NCI-H146 treated with DMSO at 0.1 percent for 48 hours (cell line): ENCODE results near the gene LAMC3.

Source experiments
- DNase-seq: peaks from one replicate; lab custom pipeline; 2025; ENCODE audit not compliant: unreplicated experiment; lab: John Stamatoyannopoulos, UW

The LAMC3 gene

DNA sequence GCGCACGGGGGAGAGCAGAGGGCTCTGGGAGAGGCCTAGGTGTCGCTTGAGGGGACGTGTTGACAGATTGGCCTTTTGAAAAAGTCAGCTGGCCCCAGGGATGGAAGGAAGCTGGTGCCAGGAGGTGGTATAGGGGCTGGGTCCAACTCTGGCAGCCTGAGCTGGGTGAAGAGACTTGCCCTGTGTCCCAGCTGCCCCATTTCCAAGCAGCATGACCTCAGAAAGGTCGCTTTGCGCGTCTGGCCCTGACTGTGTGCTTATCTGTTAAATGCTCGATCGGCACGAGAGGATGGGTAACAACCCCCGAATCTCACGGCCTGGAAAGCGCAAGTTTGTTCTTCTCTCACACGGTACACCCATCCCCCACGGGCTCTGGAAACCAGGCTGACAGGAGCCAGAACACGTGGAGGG, 31.2 kb upstream of the LAMC3 start:
- no peak for DNase-seq

DNA sequence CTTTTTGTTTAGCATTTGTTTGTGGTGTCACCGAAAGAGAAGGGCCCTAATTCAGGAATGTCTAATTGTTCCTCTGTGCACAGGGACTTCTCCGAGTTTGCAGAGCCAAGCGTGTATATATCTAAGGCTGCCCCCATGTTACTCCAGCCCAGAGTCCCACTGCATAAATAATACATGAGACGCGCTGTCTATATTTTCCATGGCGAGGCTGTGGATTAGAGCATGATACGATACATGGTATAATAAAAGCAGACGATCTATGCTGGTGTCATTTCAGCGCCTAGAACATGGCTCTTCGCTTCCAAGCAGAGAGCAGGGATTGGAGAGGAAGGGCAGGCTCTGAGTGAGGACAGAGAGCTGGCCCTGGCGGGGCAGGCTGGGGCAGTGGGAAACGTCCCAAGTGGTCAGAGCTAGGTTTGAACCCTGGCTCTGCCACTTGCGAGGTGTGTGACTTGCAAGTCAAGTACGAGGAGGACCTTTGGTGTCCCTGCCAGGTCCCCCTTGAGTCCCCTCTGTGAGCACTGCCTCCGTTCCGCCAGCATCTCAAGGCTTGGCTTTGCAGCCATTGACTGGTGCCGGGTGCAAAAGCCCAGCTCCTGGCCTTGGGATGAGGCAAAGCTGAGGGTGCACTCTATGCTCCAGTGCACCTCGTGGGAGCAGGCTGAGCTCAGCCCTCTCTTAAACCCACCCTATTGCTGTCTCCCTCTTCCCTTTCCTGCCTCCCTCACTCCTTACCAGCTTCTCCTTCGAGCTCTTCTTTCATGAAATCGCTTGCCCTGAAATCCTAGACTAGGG, 29.2 kb upstream of the LAMC3 start:
- DNase-seq = no peak

DNA sequence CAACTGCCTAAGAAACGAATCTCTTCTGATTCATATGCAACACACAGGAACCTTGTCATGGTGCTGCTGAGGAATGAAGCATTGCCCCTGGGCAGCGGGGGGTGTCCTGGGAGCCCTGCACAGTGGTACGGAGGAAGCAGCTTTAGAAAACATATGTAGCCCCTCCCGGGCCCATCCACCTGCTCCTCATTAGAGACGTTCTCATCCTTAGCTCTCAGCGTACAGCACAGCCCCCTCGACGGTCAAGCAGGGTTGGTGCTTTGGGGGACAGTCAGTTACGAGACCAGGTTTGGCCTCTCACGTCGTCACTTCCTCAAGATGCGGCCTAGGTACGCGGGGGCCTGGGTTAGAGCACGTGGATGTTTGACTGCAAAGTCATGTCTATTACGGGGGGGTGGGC, 28.4 kb upstream of the LAMC3 start:
- no peak for DNase-seq

DNA sequence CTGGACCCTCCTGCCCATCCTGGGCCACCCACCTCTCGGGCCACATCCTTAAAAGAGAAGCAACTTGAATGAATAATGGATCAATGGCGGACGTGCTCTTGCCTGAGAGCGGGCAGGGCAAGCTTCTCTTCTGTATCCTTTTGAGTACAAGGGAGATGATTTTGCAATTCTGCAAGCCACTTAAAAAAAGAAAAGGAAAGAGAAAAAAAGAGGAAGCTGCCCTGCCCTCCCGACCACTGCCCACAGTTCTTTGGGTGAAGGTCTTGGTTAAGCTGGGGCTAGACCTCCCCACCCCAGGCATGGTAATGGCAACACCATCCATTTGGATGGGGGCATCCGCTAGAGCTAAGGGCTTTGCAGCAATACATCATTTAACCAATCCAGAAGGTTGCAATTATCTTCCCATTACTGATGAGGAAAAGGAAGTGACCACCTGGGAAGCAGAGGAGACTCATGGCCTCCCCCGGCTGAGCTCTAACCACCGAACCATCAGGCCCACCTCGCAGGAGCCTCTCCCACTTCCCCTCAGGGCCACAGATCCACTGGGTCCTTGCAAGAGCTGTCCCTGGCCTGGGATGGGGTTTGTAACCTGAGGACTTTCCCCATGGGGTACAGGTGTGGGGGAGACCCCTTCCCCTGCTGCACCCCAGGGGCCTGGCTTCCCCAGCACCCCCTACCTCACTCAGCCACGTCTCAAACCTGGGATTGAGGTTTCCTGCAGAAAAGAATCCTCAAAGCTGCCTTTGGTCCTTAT, 27.8 kb upstream of the LAMC3 start:
- DNase-seq = no peak

DNA sequence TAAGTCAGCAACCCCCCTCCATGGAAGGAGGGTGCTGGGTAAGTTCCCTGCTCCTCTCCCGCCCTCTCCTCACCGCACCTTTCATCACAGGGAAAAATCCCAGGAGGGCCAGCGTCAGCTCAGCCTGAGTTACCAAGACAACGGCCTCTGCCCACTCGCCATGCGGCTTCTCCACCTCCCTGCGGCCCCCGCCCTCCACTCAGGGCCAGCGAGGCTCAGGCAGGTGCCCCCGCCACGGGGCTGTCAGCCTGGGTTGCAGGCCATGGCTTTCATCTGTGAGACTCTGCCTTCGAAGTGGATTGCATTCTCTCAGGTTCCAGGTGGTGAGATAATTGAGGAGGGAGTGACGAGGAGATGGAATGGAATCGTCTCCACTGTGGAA, 27.2 kb upstream of the LAMC3 start:
- DNase-seq = no peak

DNA sequence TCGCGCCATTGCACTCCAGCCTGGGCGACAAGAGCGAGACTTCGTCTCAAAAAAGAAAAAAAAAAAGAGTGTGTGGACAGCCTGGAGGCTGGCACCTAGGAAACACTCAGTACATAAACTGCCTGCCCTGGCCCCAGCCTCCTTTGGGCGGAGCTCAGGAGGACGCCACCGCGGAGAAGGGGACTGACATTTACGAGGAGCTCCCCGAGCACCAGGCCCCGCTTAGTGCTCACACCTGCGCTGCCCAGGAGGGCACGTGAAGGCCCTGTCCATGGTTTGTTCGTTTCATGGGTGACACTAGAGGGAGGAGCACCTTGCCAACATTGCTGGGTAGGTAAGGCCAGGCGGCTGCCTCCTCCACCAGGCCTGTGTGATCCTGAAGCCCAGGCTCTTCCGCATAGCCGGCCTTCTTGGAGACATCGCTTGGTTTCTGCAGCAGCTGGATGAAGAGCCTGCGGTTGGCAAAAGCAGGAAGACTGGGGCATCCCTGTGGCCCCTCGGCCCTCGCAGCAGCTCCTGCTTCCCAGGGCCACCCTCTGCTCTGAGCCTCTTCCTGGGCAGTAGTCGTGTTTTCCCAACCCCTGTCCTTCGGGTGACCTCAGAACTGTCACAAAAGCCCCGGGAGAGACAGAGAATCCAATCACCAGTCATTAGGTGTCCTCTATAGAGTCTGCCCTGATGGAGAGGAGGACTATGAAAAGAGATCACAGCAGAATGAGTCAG, 26.2 kb upstream of the LAMC3 start:
- no peak for DNase-seq

DNA sequence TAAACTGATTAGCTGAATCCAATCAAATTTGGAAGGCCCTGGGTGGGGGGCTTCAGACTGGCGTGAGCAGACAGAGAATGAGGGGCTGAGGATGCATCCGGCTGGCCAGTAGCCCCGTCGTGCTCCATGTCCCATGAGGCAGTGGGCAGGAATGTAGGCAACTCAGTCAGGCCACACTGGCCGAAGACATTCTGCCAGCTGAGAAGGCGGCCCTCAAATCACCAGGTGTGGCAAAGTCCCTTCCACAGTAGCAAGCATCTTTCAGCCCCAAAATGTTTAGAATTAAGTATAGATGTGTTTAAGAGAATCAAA, 25.7 kb upstream of the LAMC3 start:
- no peak for DNase-seq

DNA sequence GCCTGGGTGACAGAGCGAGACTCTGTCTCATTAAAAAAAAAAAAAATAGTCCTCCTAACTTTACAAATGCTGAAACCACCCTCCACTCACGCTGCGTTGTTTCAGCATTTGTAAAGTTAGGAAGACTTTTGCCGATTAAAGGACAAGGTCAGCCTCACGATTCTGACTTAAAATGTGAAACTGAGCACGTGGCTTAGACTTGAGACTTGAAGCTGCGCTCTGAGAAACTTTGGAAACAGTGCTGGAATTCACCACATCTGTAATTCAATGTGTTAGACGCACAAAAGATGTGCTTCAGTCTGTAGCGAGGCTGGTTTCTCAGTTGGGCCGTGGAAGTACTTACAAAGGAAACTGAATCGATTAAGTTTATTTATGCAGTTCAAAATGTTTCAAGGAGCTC, 25.0 kb upstream of the LAMC3 start:
- DNase-seq = no peak

DNA sequence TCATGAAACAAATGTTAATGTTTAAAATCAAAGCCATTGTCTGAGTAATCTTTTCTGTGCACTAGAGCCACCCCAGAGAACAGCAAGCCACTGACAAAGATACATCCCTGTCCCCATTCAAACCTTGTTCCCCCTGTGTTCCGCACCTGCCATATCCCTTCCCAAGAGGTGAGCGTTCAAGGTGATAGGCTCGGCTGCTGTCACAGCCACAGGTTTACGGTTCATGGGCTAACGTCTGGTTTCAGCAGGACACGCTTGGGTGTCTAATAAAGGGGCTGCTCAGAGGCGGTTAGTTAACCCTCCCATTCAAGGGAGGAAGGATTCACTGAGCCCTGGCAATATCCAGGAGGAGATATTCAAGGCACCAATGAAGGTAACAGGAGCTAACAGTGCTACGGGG, 24.5 kb upstream of the LAMC3 start:
- no peak for DNase-seq

DNA sequence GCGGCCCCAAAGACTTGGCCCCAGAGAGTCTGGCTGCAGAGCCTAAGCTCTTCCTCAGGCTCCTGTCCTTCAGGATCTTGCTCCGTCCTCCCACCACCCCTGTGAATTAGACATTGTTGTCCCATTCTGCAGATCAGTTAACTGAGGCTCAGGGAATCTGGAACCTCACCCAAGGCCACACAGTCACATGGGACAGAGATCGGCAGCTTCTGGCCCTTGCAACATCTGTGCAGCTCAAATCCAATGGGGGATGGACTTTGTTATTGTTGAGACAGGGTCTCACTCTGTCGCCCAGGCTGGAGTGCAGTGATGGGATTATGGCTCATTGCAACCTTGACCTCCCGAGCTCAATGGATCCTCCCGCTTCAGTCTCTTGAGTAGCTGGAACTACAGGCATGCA, 23.9 kb upstream of the LAMC3 start:
- DNase-seq = no peak

DNA sequence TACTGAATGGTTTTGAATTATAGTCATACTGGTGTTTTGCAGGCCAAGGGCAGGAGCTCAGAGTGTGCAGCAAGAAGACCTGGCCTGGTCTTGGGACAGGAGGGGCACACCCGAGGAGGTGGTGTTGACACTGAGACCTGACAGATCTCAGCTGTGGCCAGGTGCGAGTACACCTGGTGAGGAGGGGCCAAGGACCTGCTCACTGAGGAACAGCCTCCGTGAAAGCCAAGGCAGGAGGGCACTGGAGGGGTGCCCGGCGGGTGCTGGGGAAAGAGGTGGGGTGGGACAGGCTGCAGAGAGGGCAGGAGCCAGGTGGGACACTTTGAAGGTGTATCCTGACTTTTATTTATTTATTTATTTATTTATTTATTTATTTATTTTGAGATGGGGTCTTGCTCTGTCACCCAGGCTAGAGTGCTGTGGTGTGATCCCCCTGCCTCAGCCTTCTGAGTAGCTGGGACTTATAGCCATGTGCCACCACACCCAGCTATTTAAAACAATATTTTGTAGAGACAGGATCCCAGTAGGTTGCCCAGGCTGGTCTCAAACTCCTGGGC, 23.3 kb upstream of the LAMC3 start:
- DNase-seq = no peak

DNA sequence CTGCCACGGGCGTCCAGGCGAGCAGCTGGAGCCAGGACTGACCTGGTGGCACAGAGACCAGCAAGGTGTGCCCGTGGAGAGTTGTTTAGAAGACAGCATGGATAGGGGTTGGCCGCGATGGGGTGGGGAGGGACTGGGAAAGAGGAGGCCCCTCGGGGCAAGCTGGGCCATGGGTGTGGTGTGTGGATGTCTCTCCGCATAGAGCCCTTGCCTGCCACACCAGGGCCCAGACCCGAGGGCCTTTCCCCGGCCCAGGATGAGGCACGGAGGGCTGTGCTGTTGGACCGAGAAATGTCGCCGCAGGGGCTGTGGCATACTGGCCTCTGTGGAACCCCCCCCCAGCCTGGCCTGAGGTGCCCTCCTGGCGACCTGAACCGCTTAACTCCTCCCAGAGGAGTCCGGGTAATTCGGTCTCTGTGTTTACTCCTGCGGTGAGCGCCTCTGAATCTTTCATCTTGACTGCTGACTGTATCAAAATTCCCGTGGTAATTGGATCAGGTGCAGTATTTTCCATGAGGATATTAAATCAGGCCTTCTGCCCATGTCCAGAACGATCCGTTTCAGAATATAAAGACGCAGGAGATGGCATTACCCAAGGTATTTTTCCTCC, 22.5 kb upstream of the LAMC3 start:
- no peak for DNase-seq

DNA sequence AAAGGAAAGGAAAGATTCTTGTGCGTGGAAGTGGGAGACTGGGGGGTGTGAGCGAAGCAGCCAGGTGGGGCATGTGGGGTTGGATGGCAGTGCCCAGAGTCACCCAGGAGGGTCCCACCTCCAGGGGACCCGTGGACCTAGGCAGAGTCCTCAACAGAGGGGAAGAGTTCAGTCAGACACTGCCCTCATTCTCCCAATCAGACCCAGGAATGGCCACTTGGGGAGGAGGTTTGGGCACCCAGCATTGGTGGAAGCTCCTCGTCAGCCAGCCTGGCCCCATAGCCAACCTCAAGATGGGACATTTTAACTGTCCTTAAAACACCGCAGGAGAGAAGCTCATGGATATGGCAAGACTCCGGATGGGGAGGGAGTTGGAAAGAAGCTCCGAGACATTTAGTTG, 21.9 kb upstream of the LAMC3 start:
- no peak for DNase-seq

DNA sequence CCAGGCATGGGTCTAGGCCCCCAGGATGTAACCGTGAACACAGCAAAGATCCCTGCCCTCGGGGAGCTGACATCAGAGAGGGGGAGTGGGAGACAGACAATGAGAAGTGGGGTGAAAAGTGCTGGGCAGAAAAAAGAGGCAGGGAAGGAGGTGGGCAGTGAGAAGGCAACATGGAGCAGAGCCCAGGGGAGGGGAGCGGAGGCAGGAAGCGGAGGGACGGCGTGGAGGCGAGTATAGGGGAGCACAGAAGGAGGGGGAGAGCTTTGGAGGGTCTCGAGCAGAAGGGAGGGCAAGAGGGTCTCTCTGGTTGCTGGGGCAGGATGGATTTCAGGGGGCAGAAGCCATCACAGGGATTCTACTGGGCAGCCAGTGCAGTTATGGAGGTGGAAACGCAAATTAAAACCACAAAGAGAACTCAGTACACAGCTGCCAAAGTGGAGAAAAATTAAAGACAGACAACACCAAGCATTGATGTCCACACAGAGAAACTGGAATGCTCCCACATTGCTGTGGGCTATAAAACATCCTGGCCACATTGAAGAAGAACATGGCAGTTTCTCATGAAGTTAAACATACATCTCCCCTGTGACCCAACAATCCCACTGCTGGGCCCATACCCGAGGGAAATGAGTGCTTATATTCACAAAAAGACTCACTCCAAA, 21.1 kb upstream of the LAMC3 start:
- DNase-seq = no peak

DNA sequence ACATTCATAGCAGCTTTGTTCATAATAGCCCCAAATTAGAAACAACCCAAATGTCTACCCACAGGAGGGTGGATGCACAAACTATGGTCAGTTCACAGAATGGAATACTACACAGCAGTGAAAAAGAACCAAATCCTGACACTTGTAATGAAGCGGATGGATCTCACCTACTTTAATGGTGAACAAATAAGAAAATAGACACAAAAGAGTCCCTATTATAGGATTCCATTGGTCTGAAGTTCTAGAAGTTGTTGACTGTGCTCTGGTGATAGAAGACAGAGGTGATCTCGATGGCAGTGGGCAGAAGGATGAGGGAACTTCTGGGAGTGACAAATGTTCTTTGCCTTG, 20.6 kb upstream of the LAMC3 start:
- no peak for DNase-seq

DNA sequence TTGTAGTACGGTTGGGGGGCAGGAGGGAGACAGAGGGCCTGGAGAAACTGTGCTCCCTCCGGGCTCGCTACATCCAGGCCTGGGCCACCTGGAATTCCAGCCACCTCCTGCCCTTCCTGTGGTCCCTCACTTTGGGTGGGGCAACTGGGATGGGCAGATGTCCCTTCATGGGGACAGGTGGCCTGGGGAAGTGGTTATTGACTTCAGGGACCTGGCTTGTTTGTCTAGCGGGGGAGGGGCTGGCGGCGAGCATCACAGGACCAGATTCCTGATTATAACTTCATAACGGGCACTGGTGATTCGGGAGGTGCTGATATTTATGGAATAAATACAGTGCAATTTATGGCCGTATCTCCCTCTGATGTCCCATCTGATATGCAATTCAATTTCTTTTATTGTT, 20.1 kb upstream of the LAMC3 start:
- DNase-seq = no peak

DNA sequence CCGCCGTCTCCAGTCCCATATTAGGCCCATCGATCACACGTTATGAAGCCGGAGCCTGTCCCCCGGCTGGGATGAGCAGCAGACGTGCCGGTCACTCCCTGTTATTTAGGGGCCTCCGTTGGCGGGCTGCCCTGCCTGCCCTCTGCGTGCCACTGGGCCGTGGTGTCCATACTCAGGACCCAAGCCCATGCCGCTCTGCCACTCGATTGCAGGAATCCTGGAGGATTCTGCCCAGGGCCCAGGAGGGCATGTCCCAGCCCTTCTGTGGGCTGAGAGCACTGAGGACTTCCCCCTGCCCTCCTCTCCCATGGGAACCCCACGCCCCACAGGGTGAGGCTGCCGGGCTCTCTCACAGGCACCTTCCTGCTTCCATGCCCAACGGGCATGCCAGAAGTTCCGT, 19.6 kb upstream of the LAMC3 start:
- DNase-seq = no peak

DNA sequence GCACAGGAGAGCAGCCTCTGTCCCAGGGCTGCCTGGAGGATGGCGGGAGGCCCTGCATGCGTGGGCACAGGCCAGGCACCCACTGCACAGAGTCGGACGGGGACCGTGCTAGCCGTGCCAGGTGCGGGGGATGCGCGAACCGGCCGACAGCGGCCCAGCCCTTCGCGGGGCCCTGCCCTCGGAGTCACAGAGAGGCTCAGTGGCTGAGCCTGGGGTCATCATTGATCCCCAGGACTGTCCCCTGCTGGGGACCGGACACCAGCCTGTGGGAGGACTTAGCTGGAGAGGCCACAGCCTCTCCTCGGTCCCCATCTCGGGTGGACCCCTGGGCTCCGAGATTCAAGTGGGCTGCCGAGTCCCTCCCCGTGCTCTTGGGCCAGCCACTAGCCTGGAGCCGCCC, 19.1 kb upstream of the LAMC3 start:
- DNase-seq = no peak

DNA sequence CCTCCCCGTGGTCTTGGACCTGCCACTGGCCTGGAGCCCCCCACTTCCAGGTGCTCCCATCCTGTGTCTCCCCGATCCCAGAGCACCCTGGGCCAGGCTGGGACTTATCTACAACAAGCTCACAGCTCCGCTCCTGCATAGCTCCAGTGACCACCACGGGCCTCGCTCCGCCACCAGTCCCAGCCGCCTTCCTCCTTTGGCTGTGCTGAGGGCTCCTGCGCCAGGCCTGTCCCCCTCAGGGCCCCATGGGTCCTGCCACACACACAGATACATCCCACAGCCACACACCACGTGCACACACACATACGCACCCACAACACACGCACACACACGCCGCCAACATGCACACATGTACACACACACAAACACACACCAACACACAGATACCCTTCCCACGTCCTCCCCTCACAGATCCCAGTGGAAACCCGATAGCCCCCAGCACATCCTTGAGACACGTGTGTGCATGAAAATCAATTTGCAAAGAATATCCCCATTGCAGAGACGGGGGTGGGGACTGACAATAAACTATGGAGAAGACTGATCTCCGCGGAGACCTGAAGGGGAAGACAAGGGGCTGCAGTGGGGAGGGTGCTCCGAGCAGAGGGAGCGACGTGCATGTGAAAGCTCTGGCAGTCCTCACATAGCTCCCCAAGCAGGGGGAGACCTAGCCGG, 18.5 kb upstream of the LAMC3 start:
- DNase-seq = no peak

DNA sequence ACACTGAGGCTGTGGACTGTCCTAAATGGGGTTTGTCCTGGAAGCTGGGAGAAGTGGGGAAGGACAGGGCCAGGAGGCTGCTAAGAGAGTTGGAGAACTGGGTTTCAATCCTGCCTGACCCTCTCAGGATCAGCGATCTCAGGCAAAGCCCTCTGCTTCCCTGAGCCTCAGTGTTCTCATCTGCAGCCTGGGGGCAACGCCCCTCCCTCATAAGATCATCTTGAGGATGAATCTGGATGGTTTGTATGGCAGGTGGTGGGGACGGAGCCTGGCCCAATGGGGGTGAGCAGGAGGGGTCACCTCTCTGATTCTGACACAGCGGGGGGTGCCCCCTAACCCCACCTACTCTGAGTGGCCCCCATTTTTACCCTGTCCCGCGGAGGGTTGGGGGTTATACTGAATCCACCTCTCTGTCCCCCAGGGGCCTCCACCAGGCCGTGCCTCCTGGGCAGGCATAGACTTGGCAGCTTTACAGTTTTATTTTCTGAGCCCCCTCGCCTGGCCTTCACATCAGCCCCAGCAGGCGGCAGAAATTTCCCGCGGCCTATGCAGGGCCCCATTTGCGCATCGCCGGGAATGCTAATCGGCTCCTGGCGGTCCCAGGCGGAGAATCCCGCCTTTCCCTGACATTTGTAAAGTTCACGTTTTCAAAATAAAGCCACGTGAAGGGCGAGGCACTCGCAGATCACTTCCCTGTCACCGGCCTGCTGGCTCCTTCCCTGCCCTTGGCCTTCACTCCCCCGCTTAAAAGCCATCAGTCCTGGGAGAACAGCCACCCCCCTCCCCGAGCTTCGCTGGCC, 17.8 kb upstream of the LAMC3 start:
- DNase-seq = no peak
